HepG2 (cell line): Measurements from ENCODE around the gene OR5K2. TPM values are rescaled to one million over a fixed set of nuclear protein-coding genes. Genes with fewer than 3 reads are reported as not detected.

Experiments
- CREM ChIP-seq, 2 experiments: sonication (generic) in 1 of 2; formaldehyde crosslinking in 1 of 2; IDR thresholded peaks; 2 replicates each; pipeline versions ENCODE4 v1.4.0 to v1.6.1; 2016 to 2020; ENCODE audit warnings: antibody characterized with exemption in 1 of 2, mild to moderate bottlenecking in 1 of 2, missing genetic modification reagents in 1 of 2
- EED ChIP-seq: sonication (generic); formaldehyde crosslinking; IDR thresholded peaks from 2 replicates; pipeline ENCODE4 v1.5.0; 2020; ENCODE audit warnings: mild to moderate bottlenecking, missing genetic modification reagents
- GATAD1 ChIP-seq: IDR thresholded peaks from 2 replicates; pipeline ENCODE4 v1.6.1; 2016; ENCODE audit warnings: missing genetic modification reagents, missing compliant biosample characterization
- GPN1 ChIP-seq: sonication (generic); formaldehyde crosslinking; IDR thresholded peaks from 2 replicates; pipeline ENCODE4 v1.5.1; 2020; ENCODE audit warnings: missing genetic modification reagents, borderline replicate concordance
- HMGXB3 ChIP-seq: sonication (generic); formaldehyde crosslinking; IDR thresholded peaks from 2 replicates; pipeline ENCODE4 v1.4.0; 2020; ENCODE audit warnings: missing genetic modification reagents, borderline replicate concordance
- KAT8 ChIP-seq: IDR thresholded peaks from 2 replicates; pipeline ENCODE4 v1.6.1; 2016; ENCODE audit warnings: missing genetic modification reagents, missing compliant biosample characterization
- KDM2A ChIP-seq: sonication (generic); formaldehyde crosslinking; IDR thresholded peaks from 2 replicates; pipeline ENCODE4 v1.4.0; 2020; ENCODE audit warnings: low read depth, missing genetic modification reagents, borderline replicate concordance
- MEIS1 ChIP-seq: sonication (generic); formaldehyde crosslinking; IDR thresholded peaks from 2 replicates; pipeline ENCODE4 v1.9.0; 2021; ENCODE audit warnings: mild to moderate bottlenecking, missing genetic modification reagents, moderate library complexity, borderline replicate concordance
- MZF1 ChIP-seq: sonication (generic); formaldehyde crosslinking; IDR thresholded peaks from 2 replicates; pipeline ENCODE4 v1.8.1; 2023; ENCODE audit warnings: mild to moderate bottlenecking, missing genetic modification reagents, borderline replicate concordance
- PPARG ChIP-seq: conservative IDR thresholded peaks from 2 replicates; pipeline ENCODE4 v1.6.1; 2016; ENCODE audit warnings: missing biosample characterization, missing genetic modification reagents
- RARG ChIP-seq: sonication (generic); formaldehyde crosslinking; IDR thresholded peaks from 2 replicates; pipeline ENCODE4 v1.4.0; 2020; ENCODE audit warnings: low read depth, mild to moderate bottlenecking, missing genetic modification reagents
- TBL1XR1 ChIP-seq: fragments of 150-350 bp; IDR thresholded peaks from 2 replicates; pipeline ENCODE4 v1.6.1; 2014; ENCODE audit warnings: borderline replicate concordance, low read length; ENCODE audit not compliant: partially characterized antibody
- YY1 ChIP-seq: IDR thresholded peaks from 2 replicates; pipeline ENCODE4 v1.6.1; 2011; ENCODE audit warnings: low read length, low read depth, moderate library complexity, mild to moderate bottlenecking; ENCODE audit not compliant: insufficient read depth, insufficient replicate concordance
- ZFX ChIP-seq: sonication (generic); formaldehyde crosslinking; IDR thresholded peaks from 2 replicates; pipeline ENCODE4 v1.4.0; 2020; ENCODE audit warnings: mild to moderate bottlenecking, low read depth, missing genetic modification reagents, moderate library complexity
- ZNF18 ChIP-seq: sonication (generic); formaldehyde crosslinking; IDR thresholded peaks from 2 replicates; pipeline ENCODE4 v1.8.0; 2022; ENCODE audit warnings: mild to moderate bottlenecking, missing genetic modification reagents; ENCODE audit not compliant: insufficient replicate concordance
- ZNF180 ChIP-seq: sonication (generic); formaldehyde crosslinking; IDR thresholded peaks from 2 replicates; pipeline ENCODE4 v1.4.0; 2020; ENCODE audit warnings: low read depth, missing genetic modification reagents, borderline replicate concordance
- ZNF224 ChIP-seq: sonication (generic); formaldehyde crosslinking; IDR thresholded peaks from 2 replicates; pipeline ENCODE4 v1.5.0; 2020; ENCODE audit warnings: mild to moderate bottlenecking, missing genetic modification reagents
- ZNF503 ChIP-seq: sonication (generic); formaldehyde crosslinking; IDR thresholded peaks from 2 replicates; pipeline ENCODE4 v1.4.0; 2020; ENCODE audit warnings: missing genetic modification reagents
- ZNF749 ChIP-seq: sonication (generic); formaldehyde crosslinking; IDR thresholded peaks from 2 replicates; pipeline ENCODE4 v1.8.0; 2022; ENCODE audit warnings: mild to moderate bottlenecking, missing genetic modification reagents, moderate library complexity, borderline replicate concordance
- ZSCAN30 ChIP-seq: sonication (generic); formaldehyde crosslinking; IDR thresholded peaks from 2 replicates; pipeline ENCODE4 v1.5.0; 2020; ENCODE audit warnings: mild to moderate bottlenecking, missing genetic modification reagents
- polyA plus RNA-seq, 8 experiments: library from polyadenylated mRNA; depleted of rRNA in 3 of 8; stranded (reverse) in 7 of 8; unstranded in 1 of 8; fragments of >200 nt; fragmentation: Illumina TruSeq in 4 of 8; extraction: Trizol in 4 of 8; gene quantifications; 2 replicates each; pipeline versions ENCODE4 v1.2.1 to v1.2.3, GENCODE V29; 2011 to 2016; ENCODE audit warnings: low read depth in 4 of 8, missing spikeins in 1 of 8, mixed read lengths in 1 of 8; ENCODE audit not compliant: insufficient read depth in 1 of 8
- total RNA-seq, 5 experiments: library from RNA; depleted of rRNA; stranded (reverse); fragments of >200 nt; fragmentation: Illumina TruSeq; extraction: Trizol; gene quantifications; 2 replicates each; pipeline ENCODE4 v1.2.3, GENCODE V29; 2016; ENCODE audit warnings: low read depth in 1 of 5

Gene OR5K2
- total and polyA plus RNA-seq, 2 of the 13 experiments (the other 11 are each of a cell fraction or from before 2014, with no cell fraction given), result not detected

GRCh38 chr3:98522544-98523281, 25.2 kb downstream of the OR5K2 start, which contains the start of gene CLDND1 (continued):
- TF ChIP-seq PPARG, result no peak
- TF ChIP-seq HMGXB3, result peak; percentile 92
- TF ChIP-seq ZFX, result peak; percentile 96
- peak; percentile 25 for TF ChIP-seq TBL1XR1
- TF ChIP-seq RARG (CRISPR knock-in tag), result no peak
- TF ChIP-seq ZNF180 (CRISPR knock-in tag), result no peak
- TF ChIP-seq ZNF18 (CRISPR knock-in tag), result peak; percentile 25
- TF ChIP-seq EED, result no peak
- no peak for TF ChIP-seq ZNF224 (CRISPR knock-in tag)
- peak; percentile 63 for TF ChIP-seq GATAD1 (CRISPR knock-in tag)
- TF ChIP-seq KAT8 (CRISPR knock-in tag), result peak; percentile 71
- peak; percentile 58; the same call in 1 of the 2 replicates for TF ChIP-seq KDM2A
- TF ChIP-seq GPN1, result peak; percentile 49; the same call in 1 of the 2 replicates
- TF ChIP-seq YY1, result peak; percentile 18
- no peak for TF ChIP-seq ZSCAN30 (CRISPR knock-in tag)
- TF ChIP-seq MZF1, result no peak
- 0 out of 2 replicates have a peak, but pooled peaks have one; percentile 20 for TF ChIP-seq MEIS1
- no peak for TF ChIP-seq ZNF503 (CRISPR knock-in tag)
- peak; percentile 89 for TF ChIP-seq CREM (IDR thresholded peaks at IDR 0.05)
- TF ChIP-seq CREM (CRISPR knock-in tag; IDR thresholded peaks at IDR 0.05), result no peak
- TF ChIP-seq ZNF749, result no peak
